ENCODE results near the gene MYBL2. TPM values are rescaled to one million over a fixed set of nuclear protein-coding genes. Genes with fewer than 3 reads are reported as not detected.

The MYBL2 gene
- total and polyA plus RNA-seq, 12 donors: 0.17 to 6.0 (median 1.0) TPM; not detected in 1

DNA sequence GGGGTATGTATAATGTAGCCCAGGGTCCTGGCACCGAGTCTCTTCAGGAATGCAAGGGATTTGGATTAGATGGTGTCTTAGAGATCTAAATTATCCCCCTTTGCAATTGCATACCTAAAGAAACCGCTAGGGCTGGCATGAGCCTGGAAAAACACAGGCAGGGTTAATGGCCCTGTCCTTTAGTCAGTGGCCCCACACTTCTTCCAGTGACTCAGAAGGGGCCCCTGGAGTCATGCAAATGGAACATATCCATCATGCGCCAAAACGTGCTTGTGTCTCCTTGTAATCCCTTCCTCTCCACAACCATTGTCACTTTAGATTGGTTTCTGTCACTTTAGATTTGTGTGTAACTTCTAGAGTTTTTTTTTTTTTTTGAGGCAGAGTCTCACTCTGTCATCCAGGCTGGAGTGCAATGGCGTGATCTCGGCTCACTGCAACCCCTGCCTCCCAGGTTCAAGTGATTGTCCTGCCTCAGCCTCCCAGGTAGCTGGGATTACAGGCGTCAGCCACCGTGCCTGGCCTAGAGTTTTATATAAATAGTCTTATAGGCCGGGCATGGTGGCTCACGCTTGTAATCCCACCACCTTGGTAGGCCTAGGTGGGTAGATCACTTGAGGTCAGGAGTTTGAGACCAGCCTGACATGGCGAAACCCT is 8.7 kb upstream of the MYBL2 start:
- no peaks in the 10 kb centered on the region for H3K9me3 ChIP-seq (replicated peaks in 1 of 3)
- DNase-seq: peak in 4 of 7 donors; percentile 29 to 53 (median 46)
- no peaks in the 10 kb centered on the region for H3K27me3 ChIP-seq
- TF ChIP-seq, protein P1, sequence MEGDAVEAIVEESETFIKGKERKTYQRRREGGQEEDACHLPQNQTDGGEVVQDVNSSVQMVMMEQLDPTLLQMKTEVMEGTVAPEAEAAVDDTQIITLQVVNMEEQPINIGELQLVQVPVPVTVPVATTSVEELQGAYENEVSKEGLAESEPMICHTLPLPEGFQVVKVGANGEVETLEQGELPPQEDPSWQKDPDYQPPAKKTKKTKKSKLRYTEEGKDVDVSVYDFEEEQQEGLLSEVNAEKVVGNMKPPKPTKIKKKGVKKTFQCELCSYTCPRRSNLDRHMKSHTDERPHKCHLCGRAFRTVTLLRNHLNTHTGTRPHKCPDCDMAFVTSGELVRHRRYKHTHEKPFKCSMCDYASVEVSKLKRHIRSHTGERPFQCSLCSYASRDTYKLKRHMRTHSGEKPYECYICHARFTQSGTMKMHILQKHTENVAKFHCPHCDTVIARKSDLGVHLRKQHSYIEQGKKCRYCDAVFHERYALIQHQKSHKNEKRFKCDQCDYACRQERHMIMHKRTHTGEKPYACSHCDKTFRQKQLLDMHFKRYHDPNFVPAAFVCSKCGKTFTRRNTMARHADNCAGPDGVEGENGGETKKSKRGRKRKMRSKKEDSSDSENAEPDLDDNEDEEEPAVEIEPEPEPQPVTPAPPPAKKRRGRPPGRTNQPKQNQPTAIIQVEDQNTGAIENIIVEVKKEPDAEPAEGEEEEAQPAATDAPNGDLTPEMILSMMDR (IDR thresholded peaks at IDR 0.05): peak in 1 of 6 experiments; percentile 1
- no peak for TF ChIP-seq POLR2A (IDR thresholded peaks at IDR 0.05)
- WGBS, 4 donors: 69 to 76% (median 71%) methylated on average over 11 of the region's 11 CpGs
- H3K4me3 ChIP-seq: peak overlapping the region in 2 of 4 donors; percentile 63 to 71
- intact Hi-C loops (cut with DNase I): no loop called here
- peaks cover 4 to 5% of the 10 kb centered on the region in 2 donors for H3K4me1 ChIP-seq (replicated peaks in 1 of 2)
- no peaks in the 10 kb centered on the region for H3K36me3 ChIP-seq (replicated peaks in 1 of 2)
- peak overlapping the region in 3 of 5 donors; percentile 64 to 84 (median 78) for H3K27ac ChIP-seq

DNA sequence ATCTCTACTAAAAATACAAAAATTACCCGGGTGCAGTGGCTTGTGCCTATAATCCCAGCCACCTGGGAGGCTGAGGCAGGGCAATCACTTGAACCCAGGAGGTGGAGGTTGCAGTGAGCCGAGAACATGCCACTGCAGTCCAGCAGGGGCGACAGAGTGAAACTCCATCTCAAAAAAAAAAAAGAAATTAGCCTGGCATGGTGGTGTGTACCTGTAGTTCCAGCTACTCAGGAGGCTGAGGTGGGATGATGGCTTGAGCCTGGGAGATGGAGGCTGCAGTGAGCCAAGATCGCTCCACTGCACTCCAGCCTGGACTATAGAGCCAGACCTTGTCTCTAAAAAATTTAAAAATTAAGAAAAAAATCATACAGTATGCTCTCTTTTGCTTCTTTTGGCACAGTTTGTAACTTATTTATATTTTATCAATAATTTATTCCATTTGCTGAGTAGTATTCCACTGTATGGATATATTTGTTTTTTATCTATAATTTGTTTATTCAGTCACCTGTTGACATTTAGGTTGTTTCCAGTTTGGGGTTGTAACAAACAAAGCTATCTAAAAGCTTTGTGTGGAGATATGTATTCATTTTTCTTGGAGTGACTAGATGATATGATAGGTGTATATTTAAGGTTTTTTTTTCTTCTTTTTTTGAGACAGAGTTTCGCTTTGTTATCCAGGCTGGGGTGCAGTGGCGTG is 8.0 kb upstream of the MYBL2 start:
- 87 to 92% (median 89%) methylated on average over 6 of the region's 6 CpGs for WGBS, 4 donors
- no peaks in the 10 kb centered on the region for H3K36me3 ChIP-seq (replicated peaks in 1 of 2)
- H3K27me3 ChIP-seq: no peaks in the 10 kb centered on the region
- intact Hi-C loops (cut with DNase I): no loop called here
- H3K4me3 ChIP-seq: no peak overlapping the region
- no peaks in the 10 kb centered on the region for H3K9me3 ChIP-seq (replicated peaks in 1 of 3)
- peaks cover 4 to 5% of the 10 kb centered on the region in 2 donors for H3K4me1 ChIP-seq (replicated peaks in 1 of 2)
- DNase-seq: peak in 1 of 7 donors; percentile 25
- TF ChIP-seq, protein P1 (IDR thresholded peaks at IDR 0.05): no peak
- TF ChIP-seq POLR2A (IDR thresholded peaks at IDR 0.05): no peak
- no peak overlapping the region for H3K27ac ChIP-seq

DNA sequence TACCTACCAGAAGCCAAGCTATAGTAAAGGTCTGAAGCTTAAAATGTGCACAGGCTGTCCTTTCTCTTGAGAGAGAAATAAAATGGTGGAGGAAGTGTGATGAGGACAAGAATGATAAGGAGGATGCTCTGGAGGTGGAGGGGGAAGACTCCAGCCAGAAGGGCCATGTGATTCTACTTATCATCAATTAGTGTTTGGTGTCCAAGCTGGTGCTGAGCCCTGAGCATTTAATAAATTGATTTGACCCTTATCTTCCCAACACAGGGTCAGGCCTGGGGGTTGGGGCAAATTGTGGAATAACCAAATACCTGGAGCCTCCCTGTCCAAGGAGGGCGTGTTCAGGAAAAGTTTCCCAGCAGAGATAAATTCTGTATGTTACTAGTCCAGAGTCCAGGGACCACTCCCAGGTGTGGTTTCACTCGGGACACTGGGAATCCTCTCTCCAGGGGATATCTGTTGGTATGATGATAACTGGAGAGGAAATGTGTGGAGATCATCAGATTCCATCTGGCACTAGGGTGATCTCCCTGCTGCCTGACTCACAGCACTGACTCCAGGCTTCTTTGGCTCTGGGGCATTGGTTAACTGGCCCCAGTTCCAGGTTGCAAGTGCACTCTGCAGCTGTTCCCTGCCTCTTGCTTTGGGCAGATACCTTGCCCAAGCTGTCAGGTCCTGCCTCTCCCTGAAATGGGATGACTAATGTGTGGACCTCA is 3.8 kb upstream of the MYBL2 start:
- no peak for DNase-seq
- WGBS, 4 donors: 59 to 77% (median 69%) methylated on average over 2 of the region's 2 CpGs
- no peak overlapping the region for H3K27ac ChIP-seq
- intact Hi-C loops (cut with DNase I): no loop called here
- H3K36me3 ChIP-seq (replicated peaks in 1 of 2): no peaks in the 10 kb centered on the region
- TF ChIP-seq, protein P1 (IDR thresholded peaks at IDR 0.05): no peak
- TF ChIP-seq POLR2A (IDR thresholded peaks at IDR 0.05): no peak
- H3K4me3 ChIP-seq: no peak overlapping the region
- no peaks in the 10 kb centered on the region for H3K9me3 ChIP-seq (replicated peaks in 1 of 3)
- H3K4me1 ChIP-seq (replicated peaks in 1 of 2): peaks cover 5 to 11% of the 10 kb centered on the region in 2 donors
- H3K27me3 ChIP-seq: peaks cover 11% of the 10 kb centered on the region

Data from adrenal gland (tissue), 12 donors.